Body of pancreas (tissue), 4 donors: ENCODE measurements around the gene GSG1L. TPM values are rescaled to one million over a fixed set of nuclear protein-coding genes. Genes with fewer than 3 reads are reported as not detected.

Experiments
- ATAC-seq: fragments of 150-250 bp; one replicate; pipeline ENCODE4 v1.9.1; 2016
- DNase-seq, 4 donors: peaks; one replicate each; pipeline ENCODE4 v3.0.0-alpha.2; 2019
- H3K27ac ChIP-seq, 4 donors: fragments of 200-600 bp; sonication (generic); 1 replicate in 3 of 4; 2 replicates in 1 of 4; pipeline versions ENCODE4 v1.5.1 to v1.6.1; 2016 to 2019; ENCODE audit warnings: mild to moderate bottlenecking in 1 of 4, mixed read lengths in 1 of 4, moderate library complexity in 1 of 4
- H3K27me3 ChIP-seq, 2 donors: fragments of 200-600 bp; sonication (generic); one replicate each; pipeline ENCODE4 v1.6.0; 2016; ENCODE audit warnings: mild to moderate bottlenecking in 1 of 2
- H3K36me3 ChIP-seq, 2 donors: fragments of 200-600 bp; sonication (generic); replicated peaks in 1 of 2; 2 replicates each; pipeline ENCODE4 v1.5.1; 2016; ENCODE audit warnings: low read depth in 2 of 2; ENCODE audit not compliant: insufficient read depth in 1 of 2
- H3K4me1 ChIP-seq: fragments of 200-600 bp; sonication (generic); one replicate; pipeline ENCODE4 v1.6.0; 2016
- H3K4me3 ChIP-seq, 2 donors: fragments of 200-600 bp; sonication (generic); 1 replicate in 1 of 2; 2 replicates in 1 of 2; pipeline ENCODE4 v1.5.1; 2016 to 2019
- H3K9me3 ChIP-seq, 3 donors: fragments of 200-600 bp; sonication (generic); 1 replicate in 2 of 3; 2 replicates in 1 of 3; pipeline ENCODE4 v1.5.1; 2016
- POLR2A ChIP-seq, 3 donors: fragments of 450-650 bp; IDR thresholded peaks; one replicate each; pipeline ENCODE4 v1.6.1; 2016; ENCODE audit warnings: antibody characterized with exemption in 3 of 3, mild to moderate bottlenecking in 2 of 3
- WGBS, 2 donors: methylation state at CpG; one replicate each; pipeline ENCODE4 v1.1.5; 2017; 5-methylcytosine and 5-hydroxymethylcytosine counted together
- intact Hi-C: fragments of 100-400 bp; cut with DNase I; formaldehyde crosslinking; loops from one replicate; pipeline ENCODE4 v1.15.1; 2023
- total RNA-seq, 2 donors: library from RNA; depleted of rRNA; stranded (reverse); fragments of >200 nt; gene quantifications; one replicate each; pipeline ENCODE4 v1.1.0, GENCODE V29; 2016
- TF ChIP-seq, protein P1 (sequence below), 7 experiments: fragments of 450-650 bp in 4 of 7; fragments of 200-600 bp in 3 of 7; sonication (generic) in 3 of 7; IDR thresholded peaks; one replicate each; pipeline ENCODE4 v1.5.1; 2016 to 2019; ENCODE audit warnings: antibody characterized with exemption in 7 of 7

The GSG1L gene
- total RNA-seq, 2 donors from 2014 or later, result not detected

DNA sequence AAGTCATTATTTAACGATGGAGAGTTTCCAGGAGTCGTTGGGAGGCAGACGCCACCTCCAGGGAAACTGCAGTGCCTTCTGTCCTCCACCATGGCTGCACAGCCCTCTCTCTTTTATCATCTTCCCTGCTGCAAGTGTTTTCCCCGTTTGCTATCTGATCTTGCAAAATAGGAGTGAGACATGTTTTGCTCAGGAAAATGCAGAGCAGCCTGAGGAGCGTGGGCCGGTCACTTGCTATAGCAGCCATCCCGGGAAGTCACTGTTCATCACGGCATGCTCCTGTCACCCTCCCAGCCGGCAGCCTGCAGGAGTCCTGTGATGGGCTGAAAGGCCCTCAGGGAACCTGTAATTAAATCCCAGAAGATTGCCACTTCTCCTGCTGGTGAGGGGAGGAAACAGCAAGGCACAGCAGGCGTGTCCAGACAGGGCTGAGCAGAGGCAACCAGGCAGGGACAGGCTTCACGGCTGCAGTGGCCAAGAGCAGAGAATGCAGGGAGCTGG, 143.1 kb downstream of the GSG1L start:
- WGBS, 2 donors, result 9 to 15% methylated on average over 10 to 11 of the region's 11 CpGs
- H3K36me3 ChIP-seq, result no peaks in the 10 kb centered on the region
- intact Hi-C loops, result no loop called here
- no peaks in the 10 kb centered on the region for H3K4me1 ChIP-seq
- no peak overlapping the region for H3K27ac ChIP-seq
- DNase-seq, result no peak
- H3K9me3 ChIP-seq, result no peaks in the 10 kb centered on the region
- TF ChIP-seq POLR2A (IDR thresholded peaks at IDR 0.05), result no peak
- TF ChIP-seq, protein P1, sequence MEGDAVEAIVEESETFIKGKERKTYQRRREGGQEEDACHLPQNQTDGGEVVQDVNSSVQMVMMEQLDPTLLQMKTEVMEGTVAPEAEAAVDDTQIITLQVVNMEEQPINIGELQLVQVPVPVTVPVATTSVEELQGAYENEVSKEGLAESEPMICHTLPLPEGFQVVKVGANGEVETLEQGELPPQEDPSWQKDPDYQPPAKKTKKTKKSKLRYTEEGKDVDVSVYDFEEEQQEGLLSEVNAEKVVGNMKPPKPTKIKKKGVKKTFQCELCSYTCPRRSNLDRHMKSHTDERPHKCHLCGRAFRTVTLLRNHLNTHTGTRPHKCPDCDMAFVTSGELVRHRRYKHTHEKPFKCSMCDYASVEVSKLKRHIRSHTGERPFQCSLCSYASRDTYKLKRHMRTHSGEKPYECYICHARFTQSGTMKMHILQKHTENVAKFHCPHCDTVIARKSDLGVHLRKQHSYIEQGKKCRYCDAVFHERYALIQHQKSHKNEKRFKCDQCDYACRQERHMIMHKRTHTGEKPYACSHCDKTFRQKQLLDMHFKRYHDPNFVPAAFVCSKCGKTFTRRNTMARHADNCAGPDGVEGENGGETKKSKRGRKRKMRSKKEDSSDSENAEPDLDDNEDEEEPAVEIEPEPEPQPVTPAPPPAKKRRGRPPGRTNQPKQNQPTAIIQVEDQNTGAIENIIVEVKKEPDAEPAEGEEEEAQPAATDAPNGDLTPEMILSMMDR (IDR thresholded peaks at IDR 0.05), result no peak
- no peak for ATAC-seq
- H3K4me3 ChIP-seq, result no peak overlapping the region
- H3K27me3 ChIP-seq, result peaks cover 0 to 3% of the 10 kb centered on the region in 2 donors

- WGBS, 2 donors, result 39 to 44% methylated on average over 5 of the region's 5 CpGs
- DNase-seq (no peak), ATAC-seq (no peak)
- H3K36me3 ChIP-seq, result no peaks in the 10 kb centered on the region
- H3K4me3 ChIP-seq, result no peak overlapping the region
- intact Hi-C loops, result no loop called here
- no peaks in the 10 kb centered on the region for H3K4me1 ChIP-seq
- no peaks in the 10 kb centered on the region for H3K9me3 ChIP-seq
- H3K27me3 ChIP-seq, result peaks cover 0 to 3% of the 10 kb centered on the region in 2 donors
- H3K27ac ChIP-seq, result no peak overlapping the region
- TF ChIP-seq POLR2A (IDR thresholded peaks at IDR 0.05), result no peak
- TF ChIP-seq, protein P1 (IDR thresholded peaks at IDR 0.05), result no peak
These were observed 144.8 kb downstream of the GSG1L start for GRCh38 chr16:27918755-27919154.

DNA sequence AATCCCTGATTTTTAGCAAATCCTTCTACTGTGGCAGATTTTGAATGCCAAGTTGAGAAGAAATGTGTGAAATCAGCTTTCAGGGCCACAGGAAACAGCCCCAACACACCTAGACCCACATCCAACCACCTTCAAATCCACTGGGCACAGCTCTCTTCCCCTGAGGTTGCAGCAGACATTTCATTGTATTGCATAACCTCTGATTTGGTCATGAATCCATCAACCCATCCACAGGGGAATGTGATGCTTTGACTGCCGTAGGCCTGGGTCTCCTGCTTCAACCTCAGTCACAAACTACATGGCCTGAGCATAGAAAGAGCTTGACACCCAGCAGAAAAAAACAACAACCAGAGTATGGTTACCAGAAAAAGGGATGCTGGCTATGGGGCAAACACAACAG, 145.6 kb downstream of the GSG1L start:
- H3K27me3 ChIP-seq, result peaks cover 0 to 3% of the 10 kb centered on the region in 2 donors
- H3K4me1 ChIP-seq, result no peaks in the 10 kb centered on the region
- no peak overlapping the region for H3K27ac ChIP-seq
- ATAC-seq (no peak), DNase-seq (no peak)
- no peak overlapping the region for H3K4me3 ChIP-seq
- TF ChIP-seq, protein P1 (IDR thresholded peaks at IDR 0.05), result no peak
- no peak for TF ChIP-seq POLR2A (IDR thresholded peaks at IDR 0.05)
- WGBS, 2 donors, result 40 to 73% methylated on average over 1 of the region's 1 CpG
- H3K36me3 ChIP-seq, result no peaks in the 10 kb centered on the region
- H3K9me3 ChIP-seq, result no peaks in the 10 kb centered on the region
- intact Hi-C loops, result no loop called here

DNA sequence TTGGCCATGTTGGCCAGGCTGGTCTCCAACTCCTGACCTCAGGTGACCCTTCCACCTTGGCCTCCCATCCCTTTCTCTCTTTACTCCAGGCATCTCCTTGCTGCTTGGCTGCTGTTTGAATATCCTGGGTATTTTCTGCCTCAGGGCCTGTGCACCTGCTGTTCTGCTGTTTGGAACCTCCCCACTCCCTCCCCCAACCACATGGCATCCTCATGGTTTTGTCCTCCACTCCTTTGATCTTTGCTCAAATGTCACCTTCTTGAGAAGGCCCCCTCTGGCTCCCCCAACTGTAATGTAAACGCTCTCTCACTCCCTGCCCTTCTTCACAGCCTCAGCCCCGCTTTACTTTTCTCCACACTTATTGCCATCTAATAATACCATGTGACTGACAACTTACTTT, 152.0 kb downstream of the GSG1L start:
- H3K27me3 ChIP-seq, result no peaks in the 10 kb centered on the region
- no peaks in the 10 kb centered on the region for H3K4me1 ChIP-seq
- ATAC-seq (no peak), DNase-seq (no peak)
- 34 to 40% methylated on average over 2 of the region's 2 CpGs for WGBS, 2 donors
- no peak for TF ChIP-seq POLR2A (IDR thresholded peaks at IDR 0.05)
- TF ChIP-seq, protein P1 (IDR thresholded peaks at IDR 0.05), result no peak
- no peaks in the 10 kb centered on the region for H3K36me3 ChIP-seq
- H3K9me3 ChIP-seq, result no peaks in the 10 kb centered on the region
- H3K4me3 ChIP-seq, result no peak overlapping the region
- intact Hi-C loops, result no loop called here
- H3K27ac ChIP-seq, result no peak overlapping the region

DNA sequence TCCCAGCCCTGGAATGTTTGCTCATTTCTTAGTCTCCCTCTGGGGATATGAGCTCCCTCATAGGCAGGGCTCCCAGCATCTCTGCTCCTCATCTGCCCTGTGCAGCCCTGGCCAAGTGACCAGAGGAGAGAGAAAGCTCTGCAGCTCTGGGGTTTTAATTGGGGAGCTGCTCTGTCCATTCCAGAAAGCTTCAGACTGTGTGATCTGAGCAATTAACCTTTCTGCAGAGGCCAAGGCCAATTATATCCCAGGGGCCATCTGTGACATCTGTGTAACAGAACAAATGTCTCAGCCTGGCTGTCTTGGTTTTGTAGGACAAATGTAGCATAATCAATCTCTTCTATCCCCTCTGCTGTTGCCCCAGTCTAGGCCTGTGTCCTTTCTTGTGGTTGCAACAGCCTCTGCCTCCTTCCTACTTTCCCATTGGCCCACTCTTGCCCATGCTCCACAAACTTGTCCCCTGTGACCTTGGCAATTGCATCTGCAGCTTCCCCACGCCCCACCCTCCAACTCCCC, 156.0 kb downstream of the GSG1L start:
- no peaks in the 10 kb centered on the region for H3K9me3 ChIP-seq
- no peak for DNase-seq
- no peaks in the 10 kb centered on the region for H3K27me3 ChIP-seq
- WGBS, 2 donors, result 39 to 53% methylated on average over 1 of the region's 1 CpG
- H3K27ac ChIP-seq, result no peak overlapping the region
- no peak overlapping the region for H3K4me3 ChIP-seq
- TF ChIP-seq POLR2A (IDR thresholded peaks at IDR 0.05), result no peak
- intact Hi-C loops, result no loop called here
- no peaks in the 10 kb centered on the region for H3K4me1 ChIP-seq
- no peak for ATAC-seq
- H3K36me3 ChIP-seq, result no peaks in the 10 kb centered on the region
